ENCODE measurements around the gene HTD2.
"Not testable (repeated sequence)": the region's sequence is repeated elsewhere in the genome, so short reads cannot be mapped to it uniquely, and the experiment has no call there.

Gene HTD2

GRCh38 chr3:58333206-58334012 lies 27.1 kb downstream of the HTD2 start:
- DNase-seq, result no peak

DNA sequence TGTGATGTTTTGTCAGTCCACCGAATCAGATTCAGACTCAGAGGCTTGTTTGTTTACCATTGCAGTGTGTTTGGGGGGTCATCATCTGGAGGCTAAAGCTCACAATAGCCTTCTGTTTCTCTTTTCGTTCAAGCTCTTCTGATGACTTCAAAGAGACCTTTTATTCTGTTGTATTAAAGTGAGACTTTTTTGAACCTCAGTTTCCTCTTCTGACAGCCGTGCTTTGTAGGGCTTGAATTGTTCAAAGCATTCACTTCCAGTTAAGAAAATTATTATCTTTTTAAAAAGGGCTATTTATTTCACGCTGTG lies 27.6 kb downstream of the HTD2 start:
- no peak for DNase-seq

DNA sequence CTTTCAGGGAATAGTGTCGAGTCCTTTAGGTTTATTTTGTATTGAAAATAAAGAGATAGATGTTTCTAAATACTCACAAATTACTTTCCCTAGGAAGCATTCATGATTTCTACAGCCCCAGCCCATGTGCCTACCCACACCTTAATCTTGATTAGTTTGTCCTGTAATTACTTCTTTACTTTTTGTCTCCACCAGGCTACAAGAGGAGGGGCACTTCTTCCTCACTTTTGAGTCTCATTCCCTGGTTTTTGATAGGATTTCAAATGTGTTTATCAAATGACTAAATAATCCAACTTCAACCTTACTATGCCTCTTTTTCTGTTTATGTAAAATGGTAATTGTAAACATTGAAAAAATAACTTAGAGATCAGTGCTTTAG lies 28.2 kb downstream of the HTD2 start:
- DNase-seq, result no peak

DNA sequence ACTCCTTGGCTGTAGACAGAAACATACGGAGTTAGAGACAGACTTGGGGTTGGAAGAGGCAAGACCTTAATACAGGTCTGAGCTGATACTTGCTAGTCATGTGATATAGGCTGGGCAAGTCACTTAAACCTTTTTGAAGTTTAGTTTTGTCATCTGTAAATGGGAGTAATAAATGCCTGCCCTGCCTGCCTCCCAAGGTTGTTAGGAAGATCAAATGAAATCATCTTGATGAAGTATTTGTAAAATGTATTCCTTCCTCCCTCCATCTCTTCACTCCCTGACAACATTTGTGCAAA lies 29.3 kb downstream of the HTD2 start:
- DNase-seq, result no peak

DNA sequence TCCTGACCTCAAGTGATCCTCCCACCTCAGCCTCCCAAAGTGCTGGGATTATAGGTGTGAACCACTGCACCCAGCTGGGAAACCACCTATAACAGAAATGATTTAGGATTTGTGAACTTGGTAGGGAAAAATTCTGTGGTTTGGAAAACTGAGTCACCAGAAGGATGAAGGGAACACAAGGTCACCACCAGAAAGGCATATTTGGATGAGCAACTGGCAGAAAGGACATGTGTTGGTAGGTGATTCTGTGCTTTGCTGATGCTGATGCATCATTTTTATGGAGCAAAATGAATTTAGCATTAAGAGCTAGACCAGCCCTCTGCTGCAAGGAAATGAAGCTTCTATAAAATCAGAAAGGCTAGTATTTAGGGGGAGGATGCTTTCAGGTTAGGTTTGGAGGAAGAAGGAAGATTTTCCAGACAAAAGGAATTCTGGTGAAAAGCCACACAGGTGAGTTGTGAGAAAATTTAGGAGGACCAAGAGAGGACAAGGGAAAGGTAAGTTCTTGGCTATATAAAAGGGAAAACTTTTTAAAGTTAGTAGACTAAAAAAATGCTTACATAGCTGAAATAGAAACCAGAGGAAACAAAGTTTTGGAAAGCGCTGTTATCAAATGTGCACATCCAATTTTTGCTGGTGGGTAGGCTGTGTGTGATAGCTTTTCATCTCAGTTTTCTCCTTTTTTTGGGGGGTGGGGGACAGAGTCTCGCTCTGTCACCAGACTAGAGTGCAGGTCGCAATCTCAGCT lies 30.0 kb downstream of the HTD2 start:
- DNase-seq, result no peak

DNA sequence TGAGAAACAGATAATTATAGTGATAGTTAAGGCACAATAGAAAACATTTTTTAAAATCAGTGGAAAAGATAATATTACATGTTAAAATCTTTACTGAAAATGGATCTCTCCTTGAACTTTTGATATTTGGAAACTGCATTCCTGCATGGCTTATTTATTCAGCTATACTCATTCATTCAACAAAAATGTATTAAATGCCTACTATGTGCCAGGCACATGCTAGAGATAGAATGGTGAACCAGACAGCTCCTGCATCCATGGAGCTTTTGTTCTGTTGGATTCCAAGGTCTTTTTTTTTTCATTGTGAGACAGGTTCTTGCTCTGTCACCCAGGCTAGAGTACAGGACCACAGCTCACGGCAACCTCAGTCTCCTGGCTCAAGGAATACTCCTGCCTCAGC lies 30.9 kb downstream of the HTD2 start:
- DNase-seq, result no peak

DNA sequence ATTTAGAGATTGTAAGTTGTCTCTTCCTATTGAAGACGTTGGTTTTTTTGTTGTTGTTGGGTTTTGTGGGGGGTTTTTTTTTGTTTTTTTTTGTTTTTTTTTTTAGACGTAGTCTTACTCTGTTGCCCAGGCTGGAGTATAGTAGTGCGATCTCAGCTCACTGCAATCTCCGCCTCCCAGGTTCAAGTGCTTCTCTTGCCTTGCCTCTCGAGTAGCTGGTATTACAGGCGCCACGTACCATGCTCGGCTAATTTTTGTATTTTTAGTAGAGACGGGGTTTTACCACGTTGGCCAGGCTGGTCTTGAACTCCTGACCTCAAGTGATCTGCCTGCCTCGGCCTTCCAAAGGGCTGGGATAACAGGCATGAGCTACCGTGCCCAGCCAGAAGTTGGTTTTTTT lies 32.8 kb downstream of the HTD2 start:
- DNase-seq, result not testable (repeated sequence)

GRCh38 chr3:58340594-58341244 lies 34.4 kb downstream of the HTD2 start:
- DNase-seq, result no peak

GRCh38 chr3:58341376-58341775 lies 35.1 kb downstream of the HTD2 start:
- no peak for DNase-seq

- DNase-seq, result no peak
Measured at GRCh38 chr3:58342676-58343075, 36.4 kb downstream of the HTD2 start.

DNA sequence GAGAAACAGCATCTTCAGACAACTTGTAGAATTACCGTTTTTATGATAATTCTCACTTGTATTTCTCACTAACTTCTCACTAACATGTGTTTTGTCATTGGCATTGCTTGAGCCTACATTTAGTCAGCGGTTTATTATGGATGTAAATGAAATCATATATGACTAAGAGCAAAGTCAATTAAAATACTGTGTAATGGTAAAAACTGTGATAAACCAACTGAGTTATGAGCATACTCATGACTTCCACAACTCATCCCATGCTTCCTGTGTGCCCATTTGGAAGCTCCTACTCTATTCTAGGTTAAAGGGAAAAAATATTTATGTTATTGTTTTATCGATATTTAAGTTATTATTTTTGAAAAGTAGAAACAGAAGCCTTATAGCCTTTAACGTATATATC lies 39.1 kb downstream of the HTD2 start:
- DNase-seq, result no peak

- DNase-seq, result no peak
Measured at GRCh38 chr3:58346368-58346767, 40.0 kb downstream of the HTD2 start.

DNA sequence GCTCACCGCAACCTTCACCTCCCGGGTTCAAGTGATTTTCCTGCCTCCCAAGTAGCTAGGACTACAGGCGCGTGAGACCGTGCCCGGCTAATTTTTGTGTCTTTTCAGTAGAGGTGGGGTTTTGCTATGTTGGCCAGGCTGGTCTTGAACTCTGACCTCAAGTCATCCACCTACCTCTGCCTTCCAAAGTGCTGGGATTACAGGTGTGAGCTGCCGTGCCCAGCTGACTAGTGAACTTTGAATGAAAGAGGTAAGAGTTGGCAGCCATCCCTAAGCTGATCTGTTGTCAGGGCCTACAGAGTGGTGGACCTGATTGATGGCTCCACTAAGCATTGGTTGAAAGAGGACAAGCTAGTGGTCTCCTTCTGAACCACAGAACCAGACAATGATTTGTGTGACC lies 41.7 kb downstream of the HTD2 start:
- DNase-seq, result no peak

DNA sequence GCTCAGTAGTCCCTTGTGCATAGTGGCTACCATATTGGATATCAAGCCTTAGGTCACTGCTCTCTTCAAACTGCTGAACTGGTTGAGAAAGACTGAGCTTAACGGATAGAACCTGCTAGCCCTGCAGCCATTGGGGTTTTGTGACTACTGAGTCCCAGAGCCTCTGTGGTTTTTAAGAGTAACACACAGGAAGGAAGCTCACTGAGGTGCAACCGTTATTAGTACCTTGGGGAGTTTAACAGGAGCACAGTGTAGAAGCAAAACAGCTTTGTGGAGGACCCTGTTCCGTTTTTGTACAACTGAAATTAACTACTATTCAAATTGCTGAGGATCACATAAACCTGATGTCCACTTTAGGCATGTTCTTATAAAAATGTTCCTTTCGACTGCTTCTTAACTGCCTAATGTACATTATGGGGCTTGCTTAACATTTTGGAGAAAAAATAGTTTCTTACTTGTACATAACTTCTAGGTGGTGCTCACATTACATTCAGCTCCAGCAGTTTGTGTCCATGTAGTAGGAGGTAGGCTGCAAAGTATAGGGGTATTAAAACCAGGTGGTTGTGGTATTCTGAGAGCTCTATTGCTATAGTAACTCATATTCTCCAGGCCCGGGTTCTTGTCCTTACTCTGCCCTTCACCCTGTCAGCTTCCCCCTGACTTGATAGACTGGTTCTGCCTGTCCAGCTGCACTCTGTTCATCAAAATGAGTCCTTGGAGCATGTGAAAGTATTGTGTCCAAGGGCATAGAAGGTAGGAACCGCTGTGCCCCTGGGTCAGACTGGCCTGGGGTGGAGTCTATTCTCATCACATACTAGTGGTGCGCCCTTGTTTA lies 43.7 kb downstream of the HTD2 start:
- DNase-seq, result no peak

- no peak for DNase-seq
Measured at GRCh38 chr3:58350627-58351013, 44.3 kb downstream of the HTD2 start.

DNA sequence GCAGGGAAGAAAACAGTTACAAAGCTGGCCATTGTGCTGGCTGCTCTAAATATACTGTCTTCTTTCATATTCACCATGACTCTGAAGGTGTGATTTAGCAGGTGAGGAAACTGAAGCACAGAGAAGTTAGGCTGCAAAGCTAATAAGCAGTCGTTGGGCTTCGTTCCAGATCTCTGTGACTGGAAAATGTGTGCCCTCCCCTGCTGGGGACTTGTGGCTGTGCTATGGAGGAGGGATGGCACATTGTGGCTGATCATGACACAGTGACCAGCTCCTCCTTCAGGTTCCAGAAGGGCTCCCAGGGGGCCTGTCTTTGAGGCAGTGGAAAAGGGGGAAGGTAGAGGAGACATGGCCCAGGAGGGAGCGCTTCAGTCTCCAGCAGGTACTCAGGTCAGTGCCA lies 45.6 kb downstream of the HTD2 start:
- DNase-seq, result no peak

- DNase-seq, result no peak
Measured at GRCh38 chr3:58352626-58353025, 46.3 kb downstream of the HTD2 start.

- DNase-seq, result no peak
Measured at GRCh38 chr3:58353722-58354553, 47.6 kb downstream of the HTD2 start.

GRCh38 chr3:58355179-58355578 lies 48.9 kb downstream of the HTD2 start:
- DNase-seq, result no peak

- peak; percentile 51 for DNase-seq
Measured at GRCh38 chr3:58356054-58356453, 49.7 kb downstream of the HTD2 start.

GRCh38 chr3:58357402-58357801 lies 51.1 kb downstream of the HTD2 start:
- no peak for DNase-seq

DNA sequence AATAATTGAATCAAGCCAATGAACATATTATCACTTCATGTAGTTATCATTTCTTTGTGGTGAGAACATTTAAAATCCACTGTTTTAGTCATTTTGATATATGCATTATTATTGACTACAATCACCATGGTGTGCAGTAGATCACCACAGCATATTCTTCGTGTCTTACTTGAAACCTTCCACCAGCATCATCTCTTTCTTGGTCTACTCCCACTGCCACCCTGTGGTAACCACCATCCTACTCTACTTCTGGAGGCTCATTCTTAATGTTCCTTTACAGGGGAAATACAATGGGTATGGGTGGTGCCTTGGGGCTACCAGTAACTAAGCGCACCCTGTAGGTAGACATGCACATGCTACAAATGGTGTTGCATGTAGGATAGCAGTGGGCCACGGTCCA lies 51.8 kb downstream of the HTD2 start:
- DNase-seq, result no peak

DNA sequence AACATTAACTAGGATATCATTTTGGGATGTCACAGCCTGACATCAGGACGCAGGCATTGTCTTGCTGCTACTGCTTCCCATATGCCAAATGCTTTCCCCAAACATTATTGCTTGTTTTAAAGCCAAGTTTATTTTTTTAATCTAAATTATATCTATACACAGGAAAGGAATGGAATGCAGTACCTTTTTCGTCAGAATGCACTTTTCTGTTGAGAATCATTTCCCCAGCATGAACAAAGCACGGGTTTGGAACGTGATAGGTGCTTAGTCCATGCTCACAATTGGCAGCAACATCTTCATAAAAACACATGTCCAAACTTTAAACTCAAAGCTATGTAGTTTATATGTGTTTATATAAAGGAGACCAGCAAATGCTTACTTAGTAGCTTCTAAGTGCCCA lies 52.5 kb downstream of the HTD2 start:
- DNase-seq, result no peak

Measured in DMS 273 treated with DMSO at 0.1 percent for 48 hours (cell line).